K562 (cell line): ENCODE measurements around the gene TMEM203. TPM values are rescaled to one million over a fixed set of nuclear protein-coding genes. Genes with fewer than 3 reads are reported as not detected.

ENCODE experiments used
- ARID1B ChIP-seq: fragments of 450-650 bp; IDR thresholded peaks from 2 replicates; pipeline ENCODE4 v1.6.1; 2016; ENCODE audit warnings: antibody characterized with exemption, mild to moderate bottlenecking, inconsistent platforms
- ATF1 ChIP-seq, 2 experiments: fragments of 450-650 bp in 1 of 2; IDR thresholded peaks; 2 replicates each; pipeline ENCODE4 v1.6.1; 2016; ENCODE audit warnings: missing compliant biosample characterization in 1 of 2, missing genetic modification characterization in 1 of 2
- CREM ChIP-seq: IDR thresholded peaks from 2 replicates; pipeline ENCODE4 v1.6.1; 2014; ENCODE audit warnings: antibody characterized with exemption, low read depth
- CTCFL ChIP-seq: IDR thresholded peaks from 2 replicates; pipeline ENCODE4 v1.6.1; 2011; ENCODE audit warnings: borderline replicate concordance, low read depth, mild to moderate bottlenecking, moderate library complexity, low read length; ENCODE audit not compliant: insufficient read depth, poor library complexity, severe bottlenecking
- DACH1 ChIP-seq: fragments of 450-650 bp; IDR thresholded peaks from 2 replicates; pipeline ENCODE4 v1.6.1; 2018; ENCODE audit not compliant: partially characterized antibody
- EHMT2 ChIP-seq: fragments of 450-650 bp; IDR thresholded peaks from 2 replicates; pipeline ENCODE4 v1.6.1; 2018; ENCODE audit warnings: antibody characterized with exemption
- EP400 ChIP-seq: fragments of 450-650 bp; IDR thresholded peaks from 2 replicates; pipeline ENCODE4 v1.6.1; 2017; ENCODE audit warnings: antibody characterized with exemption, mild to moderate bottlenecking, moderate library complexity
- FOSL1 ChIP-seq: fragments of 200-800 bp; sonication (Bioruptor generic); conservative IDR thresholded peaks from 2 replicates; pipeline ENCODE4 v1.6.1; 2016; ENCODE audit warnings: missing genetic modification characterization, missing compliant biosample characterization
- JUNB ChIP-seq: fragments of 450-650 bp; formaldehyde crosslinking; conservative IDR thresholded peaks from 2 replicates; pipeline ENCODE4 v1.4.0; 2020; ENCODE audit warnings: mild to moderate bottlenecking
- KLF6 ChIP-seq: fragments of 250-450 bp; sonication (Bioruptor Pico); IDR thresholded peaks from 2 replicates; pipeline ENCODE4 v1.4.0; 2020; ENCODE audit warnings: mild to moderate bottlenecking, moderate library complexity, borderline replicate concordance
- PHF8 ChIP-seq: fragments of 200-600 bp; sonication (generic); IDR thresholded peaks from 2 replicates; pipeline ENCODE4 v1.6.1; 2012; ENCODE audit warnings: mixed run types, mild to moderate bottlenecking, inconsistent platforms, low read length, moderate library complexity, borderline replicate concordance
- PHTF2 ChIP-seq: fragments of 250-450 bp; sonication (Bioruptor Pico); IDR thresholded peaks from 2 replicates; pipeline ENCODE4 v1.5.0; 2021; ENCODE audit warnings: mild to moderate bottlenecking
- PTRF ChIP-seq: fragments of 450-650 bp; IDR thresholded peaks from 2 replicates; pipeline ENCODE4 v1.6.1; 2016; ENCODE audit warnings: mild to moderate bottlenecking, missing genetic modification characterization, missing compliant biosample characterization
- SAP30 ChIP-seq: fragments of 200-600 bp; sonication (generic); IDR thresholded peaks from 2 replicates; pipeline ENCODE4 v1.6.1; 2012; ENCODE audit warnings: borderline replicate concordance, low read depth, mild to moderate bottlenecking, moderate library complexity, low read length, control low read depth, inconsistent platforms; ENCODE audit not compliant: insufficient read depth, poor library complexity, severe bottlenecking
- U2AF1 ChIP-seq: fragments of 200-400 bp; formaldehyde crosslinking; optimal IDR thresholded peaks from 2 replicates; pipeline ENCODE3; 2017; ENCODE audit warnings: mild to moderate bottlenecking, low read depth, low read length, moderate library complexity
- ZBED1 ChIP-seq: IDR thresholded peaks from 2 replicates; pipeline ENCODE4 v1.6.1; 2014
- polyA plus RNA-seq, 8 experiments: library from polyadenylated mRNA; depleted of rRNA in 4 of 8; stranded (reverse) in 5 of 8; unstranded in 3 of 8; fragments of >200 nt; fragmentation: Nextera tagmentation in 2 of 8; fragmentation: Illumina TruSeq in 1 of 8; extraction: Ambion mirVana in 2 of 8; extraction: Trizol in 1 of 8; gene quantifications; 2 replicates each; pipeline versions ENCODE4 v1.2.1 to v1.2.3, GENCODE V29; 2011 to 2014; ENCODE audit warnings: inconsistent platforms in 1 of 8, missing spikeins in 1 of 8
- total RNA-seq, 7 experiments: library from RNA; depleted of rRNA in 6 of 7; stranded (reverse); fragments of >200 nt in 6 of 7; fragmentation: Illumina TruSeq in 2 of 7; extraction: Trizol in 2 of 7; gene quantifications; 2 replicates each; pipeline versions ENCODE4 v1.2.1 to v1.2.3, GENCODE V29; 2011 to 2021; ENCODE audit warnings: low replicate concordance in 1 of 7
- TF ChIP-seq, protein P1 (sequence below): fragments of 250-450 bp; sonication (Bioruptor Pico); IDR thresholded peaks from 2 replicates; pipeline ENCODE4 v1.4.0; 2020
- TF ChIP-seq, protein P2 (sequence below): fragments of 450-650 bp; IDR thresholded peaks from 2 replicates; pipeline ENCODE4 v1.6.1; 2016; ENCODE audit warnings: borderline replicate concordance
- TF ChIP-seq, protein P3 (sequence below): sonication (generic); formaldehyde crosslinking; IDR thresholded peaks from 2 replicates; pipeline ENCODE4 v1.9.0; 2022; ENCODE audit warnings: mild to moderate bottlenecking, missing genetic modification reagents

The TMEM203 gene
- total and polyA plus RNA-seq, 9 of the 15 experiments (the other 6 are each of a cell fraction or from before 2014, with no cell fraction given): 8.8 to 59.5 (median 37.6) TPM

GRCh38 chr9:137188490-137189296 lies 16.8 kb downstream of the TMEM203 start, which contains the start of the genes ANAPC2 and SSNA1 (continued):
- TF ChIP-seq CREM: peak; percentile 100
- no peak for TF ChIP-seq EHMT2
- TF ChIP-seq, protein P1, sequence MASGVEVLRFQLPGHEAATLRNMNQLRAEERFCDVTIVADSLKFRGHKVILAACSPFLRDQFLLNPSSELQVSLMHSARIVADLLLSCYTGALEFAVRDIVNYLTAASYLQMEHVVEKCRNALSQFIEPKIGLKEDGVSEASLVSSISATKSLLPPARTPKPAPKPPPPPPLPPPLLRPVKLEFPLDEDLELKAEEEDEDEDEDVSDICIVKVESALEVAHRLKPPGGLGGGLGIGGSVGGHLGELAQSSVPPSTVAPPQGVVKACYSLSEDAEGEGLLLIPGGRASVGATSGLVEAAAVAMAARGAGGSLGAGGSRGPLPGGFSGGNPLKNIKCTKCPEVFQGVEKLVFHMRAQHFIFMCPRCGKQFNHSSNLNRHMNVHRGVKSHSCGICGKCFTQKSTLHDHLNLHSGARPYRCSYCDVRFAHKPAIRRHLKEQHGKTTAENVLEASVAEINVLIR (CRISPR knock-in tag): peak; percentile 100
- no peak for TF ChIP-seq SAP30
- peak; percentile 91; the same call in 1 of the 2 replicates for TF ChIP-seq PHF8
- TF ChIP-seq DACH1: peak; percentile 56
- TF ChIP-seq KLF6 (CRISPR knock-in tag): no peak; the same call in 1 of the 2 replicates
- peak; percentile 9 for TF ChIP-seq CTCFL
- TF ChIP-seq FOSL1 (tag): peak; percentile 77
- no peak for TF ChIP-seq PTRF (tag)
- TF ChIP-seq JUNB (CRISPR knock-in tag): 0 out of 2 replicates have a peak, but pooled peaks have one; percentile 27
- peak; percentile 96 for TF ChIP-seq U2AF1
- TF ChIP-seq, protein P2, sequence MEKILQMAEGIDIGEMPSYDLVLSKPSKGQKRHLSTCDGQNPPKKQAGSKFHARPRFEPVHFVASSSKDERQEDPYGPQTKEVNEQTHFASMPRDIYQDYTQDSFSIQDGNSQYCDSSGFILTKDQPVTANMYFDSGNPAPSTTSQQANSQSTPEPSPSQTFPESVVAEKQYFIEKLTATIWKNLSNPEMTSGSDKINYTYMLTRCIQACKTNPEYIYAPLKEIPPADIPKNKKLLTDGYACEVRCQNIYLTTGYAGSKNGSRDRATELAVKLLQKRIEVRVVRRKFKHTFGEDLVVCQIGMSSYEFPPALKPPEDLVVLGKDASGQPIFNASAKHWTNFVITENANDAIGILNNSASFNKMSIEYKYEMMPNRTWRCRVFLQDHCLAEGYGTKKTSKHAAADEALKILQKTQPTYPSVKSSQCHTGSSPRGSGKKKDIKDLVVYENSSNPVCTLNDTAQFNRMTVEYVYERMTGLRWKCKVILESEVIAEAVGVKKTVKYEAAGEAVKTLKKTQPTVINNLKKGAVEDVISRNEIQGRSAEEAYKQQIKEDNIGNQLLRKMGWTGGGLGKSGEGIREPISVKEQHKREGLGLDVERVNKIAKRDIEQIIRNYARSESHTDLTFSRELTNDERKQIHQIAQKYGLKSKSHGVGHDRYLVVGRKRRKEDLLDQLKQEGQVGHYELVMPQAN: peak; percentile 86
- peak; percentile 85; the same call in 1 of the 2 replicates for TF ChIP-seq EP400
- TF ChIP-seq, protein P3, sequence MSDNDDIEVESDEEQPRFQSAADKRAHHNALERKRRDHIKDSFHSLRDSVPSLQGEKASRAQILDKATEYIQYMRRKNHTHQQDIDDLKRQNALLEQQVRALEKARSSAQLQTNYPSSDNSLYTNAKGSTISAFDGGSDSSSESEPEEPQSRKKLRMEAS (CRISPR knock-in tag): peak; percentile 85
- TF ChIP-seq ZBED1: no peak
- peak; percentile 100 for TF ChIP-seq ATF1 (CRISPR knock-in tag; IDR thresholded peaks at IDR 0.05)
- peak; percentile 100 for TF ChIP-seq ATF1 (tag; IDR thresholded peaks at IDR 0.05)
- peak; percentile 32; the same call in 1 of the 2 replicates for TF ChIP-seq ARID1B
- no peak for TF ChIP-seq PHTF2 (CRISPR knock-in tag)
